PC-3 (cell line): ENCODE measurements around the gene LRRFIP1. TPM values are rescaled to one million over a fixed set of nuclear protein-coding genes. Genes with fewer than 3 reads are reported as not detected.

Experiments used
- ATAC-seq: fragments of 200-7000 bp; cut with Tn5 transposase; 2 replicates; pipeline ENCODE4 v1.9.1; 2020; ENCODE audit warnings: mild to moderate bottlenecking, moderate library complexity
- BruUV-seq: library from RNA; stranded (reverse); fragments of 400-500 nt; replicated peaks from 2 replicates; lab custom pipeline; 2021; lab: Mats Ljungman, UMichigan
- CTCF ChIA-PET: fragments of 300-600 bp; sonication (Branson Sonifier 250); formaldehyde crosslinking; loops from one replicate; lab custom pipeline; 2022; ENCODE audit warnings: antibody characterized with exemption; lab: Charles Lee
- POLR2A ChIA-PET: fragments of 300-600 bp; sonication (Branson Sonifier 250); formaldehyde crosslinking; loops from one replicate; lab custom pipeline; 2022; ENCODE audit warnings: antibody characterized with exemption; ENCODE audit not compliant: unreplicated experiment; lab: Charles Lee
- DNase-seq: peaks from one replicate; pipeline ENCODE4 v3.0.0-alpha.2; 2015
- H2AFZ ChIP-seq: fragments of 300-600 bp; sonication (generic); 2 replicates; pipeline ENCODE4 v1.6.0; 2016; ENCODE audit warnings: antibody characterized with exemption, low read length
- H3F3A ChIP-seq: fragments of 300-600 bp; sonication (generic); one replicate; pipeline ENCODE4 v1.6.0; 2017; ENCODE audit warnings: antibody characterized with exemption, low read length, control low read depth, mild to moderate bottlenecking; ENCODE audit not compliant: unreplicated experiment
- H3K27ac ChIP-seq: fragments of 300-600 bp; sonication (generic); 2 replicates; pipeline ENCODE4 v1.5.1; 2016; ENCODE audit warnings: mild to moderate bottlenecking, low read length
- H3K27me3 ChIP-seq: fragments of 300-600 bp; sonication (generic); 2 replicates; pipeline ENCODE4 v1.6.1; 2016; ENCODE audit warnings: low read length, mixed read lengths
- H3K36me3 ChIP-seq: fragments of 300-600 bp; sonication (generic); 2 replicates; pipeline ENCODE4 v1.6.1; 2016; ENCODE audit warnings: low read depth, mixed run types, low read length, mixed read lengths
- H3K4me1 ChIP-seq: fragments of 300-600 bp; sonication (generic); 2 replicates; pipeline ENCODE4 v1.5.1; 2016; ENCODE audit warnings: low read length; ENCODE audit not compliant: insufficient read depth
- H3K4me2 ChIP-seq: fragments of 300-600 bp; sonication (generic); 2 replicates; pipeline ENCODE4 v1.6.0; 2016; ENCODE audit warnings: low read length
- H3K4me3 ChIP-seq: fragments of 300-600 bp; sonication (generic); 2 replicates; pipeline ENCODE4 v1.5.1; 2016; ENCODE audit warnings: mild to moderate bottlenecking, low read length, mixed read lengths
- H3K79me2 ChIP-seq: fragments of 300-600 bp; sonication (generic); 2 replicates; pipeline ENCODE4 v1.6.1; 2017; ENCODE audit warnings: low read length, mixed read lengths
- H3K9ac ChIP-seq: fragments of 300-600 bp; sonication (generic); 2 replicates; pipeline ENCODE4 v1.6.0; 2016; ENCODE audit warnings: mild to moderate bottlenecking, low read length
- H3K9me2 ChIP-seq: fragments of 300-600 bp; sonication (generic); replicated peaks from 2 replicates; pipeline ENCODE4 v1.6.1; 2016; ENCODE audit warnings: mixed run types, low read length, mixed read lengths
- H3K9me3 ChIP-seq: fragments of 300-600 bp; sonication (generic); 2 replicates; pipeline ENCODE4 v1.6.1; 2016; ENCODE audit warnings: low read length, mixed read lengths
- H4K20me1 ChIP-seq: fragments of 300-600 bp; sonication (generic); 2 replicates; pipeline ENCODE4 v1.6.1; 2016; ENCODE audit warnings: low read length, mixed read lengths
- EZH2 ChIP-seq: fragments of 300-600 bp; sonication (generic); IDR thresholded peaks from one replicate; pipeline ENCODE4 v1.6.1; 2017; ENCODE audit warnings: antibody characterized with exemption, mild to moderate bottlenecking, low read length; ENCODE audit not compliant: unreplicated experiment
- EZH2phosphoT487 ChIP-seq: fragments of 300-600 bp; sonication (generic); IDR thresholded peaks from 2 replicates; pipeline ENCODE4 v1.6.1; 2018; ENCODE audit warnings: mild to moderate bottlenecking, antibody characterized with exemption, low read length, borderline replicate concordance
- intact Hi-C: fragments of 100-400 bp; cut with micrococcal nuclease; formaldehyde crosslinking; loops from 2 replicates; pipeline ENCODE4 v1.9.0; 2023
- total RNA-seq: library from RNA; depleted of rRNA; stranded (reverse); fragments of >200 nt; gene quantifications from 2 replicates; pipeline ENCODE4 v1.2.3, GENCODE V29; 2014
- TF ChIP-seq, protein P1 (sequence below): fragments of 300-600 bp; sonication (generic); conservative IDR thresholded peaks from 2 replicates; pipeline ENCODE4 v1.5.1; 2017; ENCODE audit warnings: antibody characterized with exemption, low read depth, mild to moderate bottlenecking, low read length

Gene LRRFIP1
- total RNA-seq, 1 experiment from 2014 or later, result 87.8 TPM

DNA sequence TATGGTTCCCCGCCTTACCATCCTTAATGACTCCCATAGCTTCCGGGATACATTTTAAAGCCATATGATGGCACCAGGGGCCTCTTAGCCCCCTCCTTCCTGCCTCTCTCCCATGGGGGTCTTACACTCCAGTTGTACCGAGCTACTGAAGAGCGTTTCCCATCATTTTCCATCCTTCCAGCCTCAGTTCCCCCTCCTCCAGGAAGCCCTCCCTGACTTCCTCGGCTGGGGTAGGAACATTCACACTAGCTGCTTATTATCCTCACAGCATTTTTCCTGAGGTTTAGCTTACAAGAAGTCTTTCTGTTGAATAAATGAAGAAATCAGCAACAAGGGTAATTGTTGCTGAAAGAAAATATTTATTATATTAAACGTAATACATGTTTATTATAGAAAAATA lies 41.1 kb downstream of the LRRFIP1 start:
- no peak overlapping the region for H2AFZ ChIP-seq
- DNase-seq, result no peak
- CTCF ChIA-PET, result no interaction called here
- H3K27me3 ChIP-seq, result no peaks in the 10 kb centered on the region
- no TSS peak for BruUV-seq
- H3K9me2 ChIP-seq, result no peaks in the 10 kb centered on the region
- H4K20me1 ChIP-seq, result no peaks in the 10 kb centered on the region
- peaks cover 6% of the 10 kb centered on the region for H3K4me1 ChIP-seq
- TF ChIP-seq, protein P1, sequence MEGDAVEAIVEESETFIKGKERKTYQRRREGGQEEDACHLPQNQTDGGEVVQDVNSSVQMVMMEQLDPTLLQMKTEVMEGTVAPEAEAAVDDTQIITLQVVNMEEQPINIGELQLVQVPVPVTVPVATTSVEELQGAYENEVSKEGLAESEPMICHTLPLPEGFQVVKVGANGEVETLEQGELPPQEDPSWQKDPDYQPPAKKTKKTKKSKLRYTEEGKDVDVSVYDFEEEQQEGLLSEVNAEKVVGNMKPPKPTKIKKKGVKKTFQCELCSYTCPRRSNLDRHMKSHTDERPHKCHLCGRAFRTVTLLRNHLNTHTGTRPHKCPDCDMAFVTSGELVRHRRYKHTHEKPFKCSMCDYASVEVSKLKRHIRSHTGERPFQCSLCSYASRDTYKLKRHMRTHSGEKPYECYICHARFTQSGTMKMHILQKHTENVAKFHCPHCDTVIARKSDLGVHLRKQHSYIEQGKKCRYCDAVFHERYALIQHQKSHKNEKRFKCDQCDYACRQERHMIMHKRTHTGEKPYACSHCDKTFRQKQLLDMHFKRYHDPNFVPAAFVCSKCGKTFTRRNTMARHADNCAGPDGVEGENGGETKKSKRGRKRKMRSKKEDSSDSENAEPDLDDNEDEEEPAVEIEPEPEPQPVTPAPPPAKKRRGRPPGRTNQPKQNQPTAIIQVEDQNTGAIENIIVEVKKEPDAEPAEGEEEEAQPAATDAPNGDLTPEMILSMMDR, result no peak
- TF ChIP-seq EZH2phosphoT487, result no peak
- no peak for TF ChIP-seq EZH2
- H3K4me3 ChIP-seq, result no peak overlapping the region
- H3K9ac ChIP-seq, result no peak overlapping the region
- POLR2A ChIA-PET, result no interaction called here
- no peaks in the 10 kb centered on the region for H3K36me3 ChIP-seq
- no peak overlapping the region for H3K4me2 ChIP-seq
- no peaks in the 10 kb centered on the region for H3K79me2 ChIP-seq
- intact Hi-C loops, result loop anchor here (10.0 kb wide), 1 partner anchor 74 kb away; the partner anchor contains the start of gene RAB17
- no peaks in the 10 kb centered on the region for H3K9me3 ChIP-seq
- H3F3A ChIP-seq, result no peaks in the 10 kb centered on the region
- H3K27ac ChIP-seq, result no peak overlapping the region
- ATAC-seq, result no peak

DNA sequence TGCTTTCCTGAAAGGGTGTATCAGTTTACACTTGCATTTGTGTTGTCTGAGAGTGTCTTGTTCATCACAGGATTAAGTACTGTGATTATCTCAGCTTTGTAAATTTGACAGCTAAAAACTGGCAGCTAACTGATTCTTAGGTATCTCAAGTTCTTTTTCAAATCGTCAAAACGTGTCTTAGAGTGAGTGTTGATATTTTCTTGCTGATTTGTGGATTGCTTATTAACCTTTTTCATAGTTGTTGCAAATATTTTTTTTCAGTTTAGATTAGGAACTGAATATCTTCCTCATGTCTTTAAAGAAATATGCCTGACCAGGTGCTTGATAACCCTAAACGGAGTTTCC lies 41.9 kb downstream of the LRRFIP1 start:
- Histone ChIP-seq H3K9me3 (no peaks in the 10 kb centered on the region), H4K20me1 (no peaks in the 10 kb centered on the region), H3K4me1 (peaks cover 13% of the 10 kb centered on the region), H2AFZ (no peak overlapping the region), H3F3A (no peaks in the 10 kb centered on the region), H3K9ac (no peak overlapping the region), H3K27me3 (no peaks in the 10 kb centered on the region), H3K79me2 (no peaks in the 10 kb centered on the region), H3K36me3 (no peaks in the 10 kb centered on the region), H3K27ac (no peak overlapping the region), H3K4me2 (no peak overlapping the region), H3K9me2 (no peaks in the 10 kb centered on the region), H3K4me3 (no peak overlapping the region)
- ATAC-seq, result no peak
- ChIA-PET POLR2A (no interaction called here), CTCF (no interaction called here)
- BruUV-seq, result no TSS peak
- TF ChIP-seq, protein P1, result no peak
- intact Hi-C loops, result loop anchor here (10.0 kb wide), 1 partner anchor 74 kb away; the partner anchor contains the start of gene RAB17
- DNase-seq, result no peak

DNA sequence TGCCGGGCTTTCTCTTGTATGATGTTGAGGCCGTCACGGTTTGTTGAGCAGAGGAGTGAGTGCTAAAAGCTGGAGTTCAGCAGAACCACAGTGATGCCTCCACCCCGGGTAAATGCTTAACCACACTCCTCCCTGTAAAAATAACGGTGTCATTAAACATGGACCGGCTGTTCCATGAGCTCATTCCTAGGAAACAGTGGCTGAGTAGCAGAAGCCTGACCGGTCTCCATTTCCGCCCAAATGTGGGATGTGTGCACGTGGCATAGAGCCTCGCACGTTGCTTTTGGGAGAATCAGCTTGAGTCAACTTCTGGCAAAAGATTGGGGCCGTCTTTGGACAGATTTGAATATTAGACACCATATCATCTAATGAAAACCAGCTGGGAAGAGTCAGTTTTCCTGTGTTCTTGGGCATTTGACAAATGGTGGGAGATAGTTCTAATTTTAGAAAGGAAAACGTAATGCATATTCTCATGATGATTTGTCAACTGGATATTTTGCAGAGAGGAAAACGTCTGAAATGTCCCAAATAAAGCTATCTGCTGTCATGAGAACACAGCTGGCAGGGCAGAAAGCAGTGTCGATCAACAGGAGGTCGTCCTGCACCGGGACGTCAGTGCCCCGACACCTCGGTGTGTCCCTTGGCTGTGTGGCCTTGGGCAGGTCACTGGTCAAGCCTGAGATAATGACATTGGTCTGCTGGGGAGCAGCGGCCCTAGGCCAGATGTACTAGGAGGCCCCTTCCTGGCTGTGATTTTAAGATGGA lies 42.4 kb downstream of the LRRFIP1 start:
- no peak overlapping the region for H3K27ac ChIP-seq

More for the DNA sequence above, 42.4 kb downstream of the LRRFIP1 start:
- Histone ChIP-seq H3K9me2 (no peaks in the 10 kb centered on the region), H3K9me3 (no peaks in the 10 kb centered on the region), H3K4me1 (peaks cover 18% of the 10 kb centered on the region), H3K36me3 (no peaks in the 10 kb centered on the region), H3K9ac (no peak overlapping the region), H3F3A (no peaks in the 10 kb centered on the region), H3K79me2 (no peaks in the 10 kb centered on the region), H3K27me3 (no peaks in the 10 kb centered on the region), H2AFZ (no peak overlapping the region), H4K20me1 (no peaks in the 10 kb centered on the region), H3K4me2 (no peak overlapping the region), H3K4me3 (no peak overlapping the region)
- intact Hi-C loops, result loop anchor here (10.0 kb wide), 1 partner anchor 75 kb away; the partner anchor contains the start of gene RAB17
- POLR2A ChIA-PET, result no interaction called here
- ATAC-seq (no peak), DNase-seq (no peak)
- CTCF ChIA-PET, result no interaction called here
- TF ChIP-seq EZH2phosphoT487 (no peak), EZH2 (no peak)
- TF ChIP-seq, protein P1, result no peak
- BruUV-seq, result no TSS peak
